Measurements from ENCODE around the gene HERC2. TPM values are rescaled to one million over a fixed set of nuclear protein-coding genes. Genes with fewer than 3 reads are reported as not detected.

HERC2 gene
- total and polyA plus RNA-seq, 12 donors: 24.4 to 77.0 (median 60.3) TPM

DNA sequence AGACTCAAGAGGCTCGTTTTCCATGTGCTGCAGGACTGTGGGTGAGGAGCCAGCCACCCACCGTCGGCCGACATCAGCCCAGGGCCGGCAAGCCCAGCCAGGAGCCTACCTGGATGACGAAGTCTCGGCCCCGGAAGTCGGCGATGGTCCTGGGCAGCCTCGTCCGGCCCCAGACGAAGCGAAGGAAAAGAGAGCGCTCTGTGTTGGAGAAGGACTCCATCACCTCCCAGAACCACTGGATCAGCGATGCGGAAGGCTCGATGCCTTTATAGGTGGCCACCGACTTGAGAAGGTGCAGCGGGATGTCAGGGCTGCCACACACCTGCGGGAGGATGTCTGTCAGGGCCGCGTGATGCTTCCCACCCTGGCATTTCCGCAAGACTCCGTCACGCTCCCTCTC lies 209.0 kb downstream of the HERC2 start:
- Histone ChIP-seq H3K4me1 (no peaks in the 10 kb centered on the region), H3K27me3 (peaks cover 0 to 2% (median 0%) of the 10 kb centered on the region in 7 donors), H3K27ac (no peak overlapping the region), H3K4me3 (no peak overlapping the region), H3K9me3 (no peaks in the 10 kb centered on the region), H3K36me3 (peaks cover 0 to 75% (median 44%) of the 10 kb centered on the region in 9 donors)
- TF ChIP-seq, protein P1, sequence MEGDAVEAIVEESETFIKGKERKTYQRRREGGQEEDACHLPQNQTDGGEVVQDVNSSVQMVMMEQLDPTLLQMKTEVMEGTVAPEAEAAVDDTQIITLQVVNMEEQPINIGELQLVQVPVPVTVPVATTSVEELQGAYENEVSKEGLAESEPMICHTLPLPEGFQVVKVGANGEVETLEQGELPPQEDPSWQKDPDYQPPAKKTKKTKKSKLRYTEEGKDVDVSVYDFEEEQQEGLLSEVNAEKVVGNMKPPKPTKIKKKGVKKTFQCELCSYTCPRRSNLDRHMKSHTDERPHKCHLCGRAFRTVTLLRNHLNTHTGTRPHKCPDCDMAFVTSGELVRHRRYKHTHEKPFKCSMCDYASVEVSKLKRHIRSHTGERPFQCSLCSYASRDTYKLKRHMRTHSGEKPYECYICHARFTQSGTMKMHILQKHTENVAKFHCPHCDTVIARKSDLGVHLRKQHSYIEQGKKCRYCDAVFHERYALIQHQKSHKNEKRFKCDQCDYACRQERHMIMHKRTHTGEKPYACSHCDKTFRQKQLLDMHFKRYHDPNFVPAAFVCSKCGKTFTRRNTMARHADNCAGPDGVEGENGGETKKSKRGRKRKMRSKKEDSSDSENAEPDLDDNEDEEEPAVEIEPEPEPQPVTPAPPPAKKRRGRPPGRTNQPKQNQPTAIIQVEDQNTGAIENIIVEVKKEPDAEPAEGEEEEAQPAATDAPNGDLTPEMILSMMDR (IDR thresholded peaks at IDR 0.05): no peak
- ATAC-seq (no peak), DNase-seq (no peak)
- intact Hi-C loops (cut with DNase I): no loop called here
- WGBS, 2 donors: 96 to 97% methylated on average over 26 of the region's 26 CpGs

DNA sequence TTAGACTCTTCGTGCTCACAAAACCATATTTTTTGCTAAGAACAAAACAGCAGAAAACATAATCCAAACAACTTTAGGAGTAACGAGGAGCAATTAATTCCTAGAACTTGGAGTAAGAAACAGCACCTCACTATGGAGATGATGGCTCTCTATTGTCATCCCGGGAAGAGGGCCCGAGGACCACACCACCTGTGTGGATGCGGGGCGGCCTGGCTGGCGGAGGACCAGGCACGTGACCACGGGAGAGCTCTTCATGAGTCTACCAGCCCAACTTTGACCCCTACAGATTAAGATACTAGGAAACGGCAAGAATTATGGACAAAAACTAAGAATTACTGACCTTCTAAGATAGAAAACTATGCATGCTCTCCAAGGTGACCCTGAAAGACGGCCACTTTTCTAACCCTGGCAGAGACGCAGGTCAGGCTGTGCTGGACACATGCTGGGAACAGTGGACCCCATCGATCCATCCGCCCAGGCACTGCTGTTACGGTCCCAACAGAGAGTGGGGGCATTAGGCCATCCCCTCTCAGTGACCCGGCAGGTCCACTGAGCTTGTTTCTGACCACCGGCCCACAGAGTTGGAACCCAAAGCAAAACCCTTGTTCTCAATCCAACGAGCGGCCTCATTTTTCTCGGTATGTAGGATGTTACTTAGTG lies 209.7 kb downstream of the HERC2 start:
- Histone ChIP-seq H3K36me3 (peaks cover 0 to 68% (median 44%) of the 10 kb centered on the region in 9 donors), H3K27ac (no peak overlapping the region), H3K27me3 (peaks cover 0 to 9% (median 5%) of the 10 kb centered on the region in 7 donors), H3K9me3 (no peaks in the 10 kb centered on the region), H3K4me1 (peaks cover 0 to 7% (median 6%) of the 10 kb centered on the region in 9 donors), H3K4me3 (no peak overlapping the region)
- WGBS, 2 donors: 95% methylated on average over 20 of the region's 20 CpGs
- ATAC-seq: no peak
- TF ChIP-seq, protein P1 (IDR thresholded peaks at IDR 0.05): no peak
- intact Hi-C loops (cut with DNase I): no loop called here
- no peak for DNase-seq

DNA sequence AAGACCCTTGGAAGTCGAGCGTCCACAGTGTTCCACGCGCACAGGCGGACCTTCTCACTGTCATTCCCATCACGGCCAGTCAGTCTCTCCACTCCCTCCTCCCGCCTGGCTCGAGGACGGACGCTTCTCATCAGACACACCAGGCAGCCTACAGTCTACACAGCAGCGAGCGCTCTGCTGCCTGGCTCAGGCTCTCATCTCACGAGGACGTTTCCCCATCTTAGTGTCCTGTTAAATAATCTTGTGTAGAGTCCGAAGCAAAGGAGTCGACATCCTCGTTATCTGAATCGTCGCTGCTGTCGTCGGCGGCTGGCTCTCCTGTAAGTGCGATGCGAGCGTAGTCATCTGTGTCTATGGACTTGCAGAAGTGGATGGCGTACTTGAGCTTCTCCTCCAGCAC lies 210.4 kb downstream of the HERC2 start:
- no peak overlapping the region for H3K4me3 ChIP-seq
- H3K27me3 ChIP-seq: peaks cover 0 to 16% (median 11%) of the 10 kb centered on the region in 7 donors
- TF ChIP-seq, protein P1 (IDR thresholded peaks at IDR 0.05): no peak
- peaks cover under 1 to 13% (median 10%) of the 10 kb centered on the region in 9 donors for H3K4me1 ChIP-seq
- DNase-seq (no peak), ATAC-seq (no peak)
- intact Hi-C loops (cut with DNase I): no loop called here
- H3K36me3 ChIP-seq: peaks cover 0 to 61% (median 39%) of the 10 kb centered on the region in 9 donors
- WGBS, 2 donors: 82 to 89% methylated on average over 26 of the region's 26 CpGs
- H3K27ac ChIP-seq: no peak overlapping the region
- no peaks in the 10 kb centered on the region for H3K9me3 ChIP-seq

DNA sequence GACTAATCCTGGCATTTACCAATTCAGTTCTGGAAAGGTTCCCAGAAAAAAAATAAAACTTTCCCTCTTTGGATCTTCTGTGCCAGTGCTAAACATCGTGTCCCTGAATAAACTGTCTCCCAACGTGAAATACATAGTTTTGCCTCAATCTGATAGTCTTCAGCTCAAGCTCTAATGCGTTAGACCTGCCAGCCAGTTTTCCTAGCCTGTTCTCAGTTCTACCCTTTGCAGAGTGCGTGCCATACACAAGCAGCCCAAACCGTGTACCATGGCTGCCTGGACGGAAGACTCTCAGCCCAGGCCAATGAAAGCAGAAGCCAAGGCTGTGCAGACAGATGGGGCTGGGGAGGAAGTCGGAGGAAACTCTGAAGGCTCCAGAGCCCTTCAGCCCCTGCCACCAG lies 211.5 kb downstream of the HERC2 start:
- WGBS, 2 donors: 62 to 72% methylated on average over 7 of the region's 7 CpGs
- H3K4me3 ChIP-seq: no peak overlapping the region
- TF ChIP-seq, protein P1 (IDR thresholded peaks at IDR 0.05): no peak
- DNase-seq: no peak
- H3K27me3 ChIP-seq: peaks cover 0 to 20% (median 14%) of the 10 kb centered on the region in 7 donors
- intact Hi-C loops (cut with DNase I): no loop called here
- peaks cover 0 to 50% (median 39%) of the 10 kb centered on the region in 9 donors for H3K36me3 ChIP-seq
- no peak for ATAC-seq
- no peak overlapping the region for H3K27ac ChIP-seq
- H3K4me1 ChIP-seq: peaks cover 3 to 17% (median 14%) of the 10 kb centered on the region in 9 donors
- no peaks in the 10 kb centered on the region for H3K9me3 ChIP-seq

Data from heart right ventricle (tissue), 16 donors.